K562 (cell line): ENCODE measurements around the gene MIX23.

ENCODE experiments used
- EZH2 ChIP-seq: IDR thresholded peaks from 2 replicates; pipeline ENCODE4 v1.6.1; 2012; ENCODE audit warnings: low read depth, mild to moderate bottlenecking, inconsistent platforms, low read length, borderline replicate concordance
- POLR2A ChIP-seq: fragments of 450-650 bp; conservative IDR thresholded peaks from 2 replicates; pipeline ENCODE4 v1.6.1; 2016
- RBM17 ChIP-seq: fragments of 200-400 bp; formaldehyde crosslinking; IDR thresholded peaks from 2 replicates; pipeline ENCODE4 v1.6.1; 2017; ENCODE audit warnings: low read depth, mild to moderate bottlenecking, low read length, borderline replicate concordance
- SP1 ChIP-seq: sonication (generic); formaldehyde crosslinking; IDR thresholded peaks from 2 replicates; pipeline ENCODE4 v1.8.1; 2022; ENCODE audit warnings: mild to moderate bottlenecking, missing genetic modification reagents
- ZNF124 ChIP-seq: sonication (generic); formaldehyde crosslinking; IDR thresholded peaks from 2 replicates; pipeline ENCODE4 v1.8.1; 2022; ENCODE audit warnings: missing genetic modification reagents

DNA sequence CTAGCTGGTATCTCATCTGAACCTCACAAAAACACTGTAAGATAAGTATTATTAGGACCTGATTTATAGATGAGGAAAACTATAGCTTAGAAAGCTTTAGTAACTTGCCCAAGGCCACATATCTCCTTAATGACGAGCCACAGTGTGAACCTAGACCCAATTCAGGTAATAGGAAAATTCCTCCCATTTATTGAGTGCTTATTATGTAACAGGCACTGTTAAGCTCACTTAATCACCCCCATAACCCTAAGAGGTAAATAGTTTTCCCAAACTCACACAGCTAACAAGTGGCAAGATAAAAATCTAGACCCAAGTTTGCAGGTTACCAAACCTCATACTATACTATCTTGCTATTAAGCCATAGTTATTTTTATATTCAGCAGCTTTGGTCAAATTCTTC lies 24.9 kb upstream of the MIX23 start:
- no peak for TF ChIP-seq RBM17
- no peak for TF ChIP-seq POLR2A
- no peak for TF ChIP-seq SP1 (CRISPR knock-in tag)
- TF ChIP-seq EZH2, result no peak
- no peak for TF ChIP-seq ZNF124 (CRISPR knock-in tag)
